ENCODE measurements around the gene FRAS1. TPM values are rescaled to one million over a fixed set of nuclear protein-coding genes. Genes with fewer than 3 reads are reported as not detected.

The FRAS1 gene
- total and polyA plus RNA-seq, 5 donors from 2014 or later = not detected

DNA sequence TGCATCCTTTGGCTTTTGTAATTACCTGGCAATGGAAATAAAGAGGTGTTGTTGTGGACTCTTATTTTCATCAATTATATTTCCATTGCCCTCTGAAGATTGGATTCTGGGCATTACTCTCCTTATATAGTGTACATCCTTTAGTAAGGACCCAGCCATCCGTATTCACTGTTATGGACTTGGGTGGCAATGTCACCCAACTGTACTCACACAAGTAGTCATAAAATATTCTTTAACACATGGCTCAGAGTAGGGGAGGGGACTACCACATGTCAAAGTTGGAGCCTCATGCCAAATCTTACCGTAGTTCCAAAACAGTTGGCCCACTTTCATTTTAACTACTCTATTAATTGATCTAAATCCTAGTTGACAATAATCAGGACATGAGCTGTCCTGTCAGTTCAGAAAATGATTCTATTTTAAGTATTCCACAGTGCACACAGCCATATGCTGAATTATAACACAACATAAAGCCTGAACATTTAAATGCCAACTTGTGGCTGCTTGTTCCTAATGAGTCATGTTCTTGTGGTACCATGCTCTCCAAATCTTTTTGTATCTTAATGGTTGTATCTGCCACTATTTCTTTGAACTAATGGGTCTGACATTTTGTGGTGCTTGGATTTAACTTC lies 4.9 kb downstream of the FRAS1 start:
- H3K9me3 Mint-ChIP-seq = peaks cover 0 to 5% (median 0%) of the 10 kb centered on the region in 7 donors
- Histone ChIP-seq H3K4me3 (ENCODE audit: low read depth, low read length) (no peak overlapping the region), H3K27ac (ENCODE audit: insufficient read depth, low read length, poor library complexity, severe bottlenecking) (no peak overlapping the region), H3K36me3 (ENCODE audit: control insufficient read depth, insufficient read depth, low read length) (no peaks in the 10 kb centered on the region), H3K4me1 (ENCODE audit: control insufficient read depth, insufficient read depth, low read length, poor library complexity, severe bottlenecking) (peaks cover 23% of the 10 kb centered on the region), H3K27me3 (ENCODE audit: control insufficient read depth, insufficient read depth, low read length) (peaks cover 22% of the 10 kb centered on the region), H3K9me3 (ENCODE audit: control insufficient read depth in 2 of 2, low read length in 2 of 2) (no peaks in the 10 kb centered on the region)
- peak overlapping the region in 1 of 4 donors; percentile 1 for H3K4me3 Mint-ChIP-seq
- DNase-seq (no peak), ATAC-seq (ENCODE audit: low read depth in 2 of 2) (no peak)
- peaks cover 70% of the 10 kb centered on the region for H3K27me3 Mint-ChIP-seq
- no peak overlapping the region for H3K27ac Mint-ChIP-seq
- H3K36me3 Mint-ChIP-seq = no peaks in the 10 kb centered on the region
- peaks cover 0 to 22% (median 14%) of the 10 kb centered on the region in 4 donors for H3K4me1 Mint-ChIP-seq

DNA sequence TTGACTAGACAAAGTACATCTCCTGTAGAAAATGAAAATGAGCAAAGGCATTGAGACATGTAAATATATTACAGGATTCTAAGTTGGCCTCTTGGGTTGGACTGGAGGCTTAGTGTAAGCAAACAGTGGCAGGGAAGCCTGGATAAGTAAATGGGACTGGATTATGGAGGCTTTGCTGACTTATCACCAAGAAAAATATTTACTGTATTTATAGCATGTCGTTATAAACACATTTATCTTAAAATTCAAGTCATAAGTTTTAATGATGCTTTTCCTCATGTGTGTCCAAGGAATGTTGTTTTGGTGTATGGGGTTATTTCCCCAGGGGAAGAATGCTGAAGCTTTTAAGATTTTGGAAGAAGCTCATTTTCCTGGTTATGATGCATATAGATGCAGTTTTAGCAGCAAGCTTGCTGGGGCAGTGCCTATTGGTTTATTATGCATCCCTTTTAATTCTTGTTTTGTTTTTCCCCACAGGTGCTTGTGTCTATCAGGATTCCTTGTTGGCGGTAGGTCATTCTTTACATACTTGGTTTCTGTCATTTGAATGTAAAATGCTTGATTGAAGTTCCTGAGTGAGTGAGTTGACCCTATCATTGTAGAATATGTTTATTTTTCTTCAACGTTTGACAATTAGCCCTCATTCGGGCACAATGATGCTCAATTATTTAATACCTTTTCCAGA lies 8.5 kb downstream of the FRAS1 start:
- H3K4me1 Mint-ChIP-seq = no peaks in the 10 kb centered on the region
- H3K27ac ChIP-seq (ENCODE audit: insufficient read depth, low read length, poor library complexity, severe bottlenecking) = no peak overlapping the region
- H3K27me3 Mint-ChIP-seq = peaks cover 52% of the 10 kb centered on the region
- no peaks in the 10 kb centered on the region for H3K36me3 Mint-ChIP-seq
- no peaks in the 10 kb centered on the region for H3K4me1 ChIP-seq (ENCODE audit: control insufficient read depth, insufficient read depth, low read length, poor library complexity, severe bottlenecking)
- H3K9me3 Mint-ChIP-seq = peaks cover 0 to 6% (median 0%) of the 10 kb centered on the region in 7 donors
- H3K36me3 ChIP-seq (ENCODE audit: control insufficient read depth, insufficient read depth, low read length) = no peaks in the 10 kb centered on the region
- no peak for DNase-seq
- no peaks in the 10 kb centered on the region for H3K9me3 ChIP-seq (ENCODE audit: control insufficient read depth in 2 of 2, low read length in 2 of 2)
- H3K27ac Mint-ChIP-seq = no peak overlapping the region
- H3K4me3 Mint-ChIP-seq = no peak overlapping the region
- H3K4me3 ChIP-seq (ENCODE audit: low read depth, low read length) = no peak overlapping the region
- peaks cover 15% of the 10 kb centered on the region for H3K27me3 ChIP-seq (ENCODE audit: control insufficient read depth, insufficient read depth, low read length)
- ATAC-seq (ENCODE audit: low read depth in 2 of 2) = no peak

GRCh38 chr4:78068481-78068880 lies 11.4 kb downstream of the FRAS1 start:
- Mint-ChIP-seq H3K4me3 (no peak overlapping the region), H3K36me3 (no peaks in the 10 kb centered on the region), H3K27me3 (peaks cover 32% of the 10 kb centered on the region), H3K4me1 (no peaks in the 10 kb centered on the region), H3K9me3 (peaks cover 0 to 5% (median 0%) of the 10 kb centered on the region in 7 donors), H3K27ac (no peak overlapping the region)
- Histone ChIP-seq H3K27me3 (ENCODE audit: control insufficient read depth, insufficient read depth, low read length) (peaks cover 7% of the 10 kb centered on the region), H3K36me3 (ENCODE audit: control insufficient read depth, insufficient read depth, low read length) (no peaks in the 10 kb centered on the region), H3K27ac (ENCODE audit: insufficient read depth, low read length, poor library complexity, severe bottlenecking) (no peak overlapping the region), H3K9me3 (ENCODE audit: control insufficient read depth in 2 of 2, low read length in 2 of 2) (no peaks in the 10 kb centered on the region), H3K4me1 (ENCODE audit: control insufficient read depth, insufficient read depth, low read length, poor library complexity, severe bottlenecking) (no peaks in the 10 kb centered on the region), H3K4me3 (ENCODE audit: low read depth, low read length) (no peak overlapping the region)
- ATAC-seq (ENCODE audit: low read depth in 2 of 2) (no peak), DNase-seq (no peak)

- H3K36me3 Mint-ChIP-seq = no peaks in the 10 kb centered on the region
- Histone ChIP-seq H3K4me1 (ENCODE audit: control insufficient read depth, insufficient read depth, low read length, poor library complexity, severe bottlenecking) (no peaks in the 10 kb centered on the region), H3K9me3 (ENCODE audit: control insufficient read depth in 2 of 2, low read length in 2 of 2) (no peaks in the 10 kb centered on the region), H3K4me3 (ENCODE audit: low read depth, low read length) (no peak overlapping the region), H3K27ac (ENCODE audit: insufficient read depth, low read length, poor library complexity, severe bottlenecking) (no peak overlapping the region), H3K36me3 (ENCODE audit: control insufficient read depth, insufficient read depth, low read length) (no peaks in the 10 kb centered on the region), H3K27me3 (ENCODE audit: control insufficient read depth, insufficient read depth, low read length) (peaks cover 7% of the 10 kb centered on the region)
- no peak for DNase-seq
- no peak overlapping the region for H3K4me3 Mint-ChIP-seq
- peaks cover 39% of the 10 kb centered on the region for H3K27me3 Mint-ChIP-seq
- peaks cover 0 to 5% (median 0%) of the 10 kb centered on the region in 7 donors for H3K9me3 Mint-ChIP-seq
- H3K27ac Mint-ChIP-seq = no peak overlapping the region
- ATAC-seq (ENCODE audit: low read depth in 2 of 2) = no peak
- H3K4me1 Mint-ChIP-seq = no peaks in the 10 kb centered on the region
These were observed 12.2 kb downstream of the FRAS1 start for GRCh38 chr4:78069319-78069718.

DNA sequence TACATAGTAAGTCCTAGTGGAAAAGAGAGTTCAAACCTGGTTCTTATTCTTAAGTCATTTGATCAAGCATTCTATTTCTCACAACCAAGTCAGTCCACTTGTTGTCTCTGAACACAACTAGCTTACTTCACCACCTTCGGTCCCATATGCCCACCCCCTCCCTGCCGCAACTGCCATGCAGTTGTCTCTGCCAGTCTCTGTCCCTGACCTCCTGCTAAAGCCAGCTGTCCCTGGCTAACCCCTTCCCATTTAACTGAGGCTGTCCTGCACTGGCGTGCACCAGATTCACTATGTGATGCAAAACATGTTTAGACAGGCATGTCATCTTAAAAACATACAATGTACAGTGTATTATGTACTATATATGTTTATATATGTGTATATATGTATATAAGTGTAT lies 12.7 kb downstream of the FRAS1 start:
- ATAC-seq (ENCODE audit: low read depth in 2 of 2) (no peak), DNase-seq (no peak)
- H3K27ac Mint-ChIP-seq = no peak overlapping the region
- Histone ChIP-seq H3K4me3 (ENCODE audit: low read depth, low read length) (no peak overlapping the region), H3K27me3 (ENCODE audit: control insufficient read depth, insufficient read depth, low read length) (peaks cover 9% of the 10 kb centered on the region), H3K27ac (ENCODE audit: insufficient read depth, low read length, poor library complexity, severe bottlenecking) (no peak overlapping the region), H3K36me3 (ENCODE audit: control insufficient read depth, insufficient read depth, low read length) (no peaks in the 10 kb centered on the region), H3K9me3 (ENCODE audit: control insufficient read depth in 2 of 2, low read length in 2 of 2) (no peaks in the 10 kb centered on the region), H3K4me1 (ENCODE audit: control insufficient read depth, insufficient read depth, low read length, poor library complexity, severe bottlenecking) (no peaks in the 10 kb centered on the region)
- H3K4me1 Mint-ChIP-seq = no peaks in the 10 kb centered on the region
- no peak overlapping the region for H3K4me3 Mint-ChIP-seq
- peaks cover 37% of the 10 kb centered on the region for H3K27me3 Mint-ChIP-seq
- H3K36me3 Mint-ChIP-seq = no peaks in the 10 kb centered on the region
- H3K9me3 Mint-ChIP-seq = peaks cover 0 to 5% (median 0%) of the 10 kb centered on the region in 7 donors

GRCh38 chr4:78070731-78071282 lies 13.7 kb downstream of the FRAS1 start:
- Mint-ChIP-seq H3K4me3 (no peak overlapping the region), H3K9me3 (peaks cover 0 to 5% (median 0%) of the 10 kb centered on the region in 7 donors), H3K27me3 (peaks cover 46% of the 10 kb centered on the region), H3K4me1 (no peaks in the 10 kb centered on the region), H3K36me3 (no peaks in the 10 kb centered on the region), H3K27ac (no peak overlapping the region)
- H3K36me3 ChIP-seq (ENCODE audit: control insufficient read depth, insufficient read depth, low read length) = no peaks in the 10 kb centered on the region
- H3K9me3 ChIP-seq (ENCODE audit: control insufficient read depth in 2 of 2, low read length in 2 of 2) = no peaks in the 10 kb centered on the region
- H3K27ac ChIP-seq (ENCODE audit: insufficient read depth, low read length, poor library complexity, severe bottlenecking) = no peak overlapping the region
- DNase-seq (no peak), ATAC-seq (ENCODE audit: low read depth in 2 of 2) (no peak)
- H3K27me3 ChIP-seq (ENCODE audit: control insufficient read depth, insufficient read depth, low read length) = peaks cover 11% of the 10 kb centered on the region
- no peaks in the 10 kb centered on the region for H3K4me1 ChIP-seq (ENCODE audit: control insufficient read depth, insufficient read depth, low read length, poor library complexity, severe bottlenecking)
- no peak overlapping the region for H3K4me3 ChIP-seq (ENCODE audit: low read depth, low read length)

DNA sequence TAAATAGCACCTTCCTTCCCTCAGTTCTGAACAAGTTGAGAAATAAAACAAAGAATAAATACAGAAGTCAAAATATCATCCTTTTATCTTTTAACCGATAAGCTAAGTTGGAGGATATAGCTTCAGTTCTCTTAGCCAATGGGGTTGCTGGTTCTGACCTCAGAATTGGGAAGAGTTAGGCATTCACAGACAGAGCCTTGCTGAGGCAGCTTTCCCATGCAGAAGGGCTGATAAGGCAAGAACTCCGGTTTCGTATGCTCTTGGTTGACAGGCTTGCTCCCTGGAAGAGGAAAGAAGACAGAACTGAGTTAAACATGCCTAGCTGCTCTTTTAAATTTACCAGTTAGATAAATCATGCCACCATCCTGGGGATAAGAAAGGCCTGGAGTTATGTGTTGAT lies 17.6 kb downstream of the FRAS1 start:
- Histone ChIP-seq H3K27ac (ENCODE audit: insufficient read depth, low read length, poor library complexity, severe bottlenecking) (no peak overlapping the region), H3K4me3 (ENCODE audit: low read depth, low read length) (no peak overlapping the region), H3K9me3 (ENCODE audit: control insufficient read depth in 2 of 2, low read length in 2 of 2) (no peaks in the 10 kb centered on the region), H3K4me1 (ENCODE audit: control insufficient read depth, insufficient read depth, low read length, poor library complexity, severe bottlenecking) (no peaks in the 10 kb centered on the region), H3K27me3 (ENCODE audit: control insufficient read depth, insufficient read depth, low read length) (peaks cover 10% of the 10 kb centered on the region), H3K36me3 (ENCODE audit: control insufficient read depth, insufficient read depth, low read length) (no peaks in the 10 kb centered on the region)
- H3K9me3 Mint-ChIP-seq = peaks cover 0 to 4% (median 0%) of the 10 kb centered on the region in 7 donors
- ATAC-seq (ENCODE audit: low read depth in 2 of 2) (no peak), DNase-seq (no peak)
- H3K4me1 Mint-ChIP-seq = no peaks in the 10 kb centered on the region
- no peak overlapping the region for H3K4me3 Mint-ChIP-seq
- H3K36me3 Mint-ChIP-seq = no peaks in the 10 kb centered on the region
- peaks cover 46% of the 10 kb centered on the region for H3K27me3 Mint-ChIP-seq
- H3K27ac Mint-ChIP-seq = no peak overlapping the region

All from CD4-positive, CD25-positive, alpha-beta regulatory T cell (primary cell).